Type B pancreatic cell (in vitro differentiated cells): ENCODE data around the gene IMP4. TPM values are rescaled to one million over a fixed set of nuclear protein-coding genes. Genes with fewer than 3 reads are reported as not detected.

ENCODE experiments used
- DNase-seq: peaks from one replicate; pipeline ENCODE4 v3.0.0; 2021; ENCODE audit warnings: mixed read lengths; ENCODE audit not compliant: unreplicated experiment; ENCODE audit errors: extremely low spot score
- H3K27ac Mint-ChIP-seq: 2 replicates; pipeline ENCODE4 v1.8.0; 2021; ENCODE audit warnings: mild to moderate bottlenecking, mixed read lengths
- H3K27me3 Mint-ChIP-seq: 2 replicates; pipeline ENCODE4 v1.8.0; 2021; ENCODE audit warnings: mixed read lengths
- H3K36me3 Mint-ChIP-seq: 2 replicates; pipeline ENCODE4 v1.8.0; 2021; ENCODE audit warnings: mixed read lengths
- H3K4me1 Mint-ChIP-seq: one replicate; pipeline ENCODE4 v1.8.0; 2021; ENCODE audit warnings: mixed read lengths; ENCODE audit not compliant: unreplicated experiment
- H3K4me3 Mint-ChIP-seq: 2 replicates; pipeline ENCODE4 v1.8.0; 2021; ENCODE audit warnings: mild to moderate bottlenecking, mixed read lengths
- H3K9me3 Mint-ChIP-seq: 2 replicates; pipeline ENCODE4 v1.8.0; 2021; ENCODE audit warnings: mixed read lengths
- CTCF ChIP-seq: fragments of 200-600 bp; sonication (generic); conservative IDR thresholded peaks from 2 replicates; pipeline ENCODE4 v1.5.0; 2021; ENCODE audit warnings: antibody characterized with exemption, mild to moderate bottlenecking
- total RNA-seq: library from RNA; stranded (reverse); gene quantifications from 2 replicates; pipeline ENCODE4 v1.2.1, GENCODE V29; 2021; ENCODE audit warnings: low replicate concordance

IMP4 gene
- total RNA-seq, 1 donor from 2014 or later: 53.6 TPM

GRCh38 chr2:130359466-130359865 lies 16.8 kb downstream of the IMP4 start:
- Mint-ChIP-seq H3K36me3 (peaks cover 10% of the 10 kb centered on the region), H3K4me3 (no peak overlapping the region), H3K4me1 (peaks cover 8% of the 10 kb centered on the region), H3K27ac (no peak overlapping the region), H3K27me3 (no peaks in the 10 kb centered on the region), H3K9me3 (peaks cover 5% of the 10 kb centered on the region)
- DNase-seq: no peak
- TF ChIP-seq CTCF: no peak

- H3K36me3 Mint-ChIP-seq: peaks cover 10% of the 10 kb centered on the region
- peaks cover 5% of the 10 kb centered on the region for H3K9me3 Mint-ChIP-seq
- DNase-seq: no peak
- TF ChIP-seq CTCF: no peak
- H3K27ac Mint-ChIP-seq: no peak overlapping the region
- no peaks in the 10 kb centered on the region for H3K4me1 Mint-ChIP-seq
- H3K27me3 Mint-ChIP-seq: no peaks in the 10 kb centered on the region
- no peak overlapping the region for H3K4me3 Mint-ChIP-seq
These were observed 20.8 kb downstream of the IMP4 start for GRCh38 chr2:130363479-130363878.

GRCh38 chr2:130365075-130365474 lies 22.4 kb downstream of the IMP4 start:
- H3K27me3 Mint-ChIP-seq: no peaks in the 10 kb centered on the region

DNA sequence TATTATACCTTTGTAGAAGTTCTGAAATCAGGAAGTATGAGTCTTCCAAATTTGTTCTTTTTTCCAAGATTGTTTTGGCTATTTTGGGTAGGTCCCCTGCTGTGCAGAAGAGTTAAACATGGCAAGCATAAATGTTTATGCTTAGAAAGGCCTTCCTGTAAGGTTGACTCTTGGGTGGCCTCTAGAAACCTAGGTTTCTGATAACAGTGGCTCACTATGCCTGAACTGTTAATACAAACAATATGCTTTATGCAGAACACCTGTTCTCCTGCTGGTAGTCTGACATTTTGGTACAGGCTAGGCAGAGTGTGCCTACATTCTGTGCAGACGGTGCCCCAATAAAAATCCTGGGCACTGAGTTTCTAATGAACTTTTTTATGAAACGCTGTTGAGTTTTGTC lies 23.3 kb downstream of the IMP4 start:
- Mint-ChIP-seq H3K4me1 (peaks cover under 1% of the 10 kb centered on the region), H3K4me3 (no peak overlapping the region), H3K27me3 (no peaks in the 10 kb centered on the region), H3K9me3 (no peaks in the 10 kb centered on the region), H3K27ac (no peak overlapping the region), H3K36me3 (no peaks in the 10 kb centered on the region)
- no peak for TF ChIP-seq CTCF
- no peak for DNase-seq

More at GRCh38 chr2:130365075-130365474, 22.4 kb downstream of the IMP4 start:
- H3K4me1 Mint-ChIP-seq: no peaks in the 10 kb centered on the region
- DNase-seq: no peak
- no peak overlapping the region for H3K27ac Mint-ChIP-seq
- H3K9me3 Mint-ChIP-seq: peaks cover under 1% of the 10 kb centered on the region
- H3K4me3 Mint-ChIP-seq: no peak overlapping the region
- no peak for TF ChIP-seq CTCF
- peaks cover 5% of the 10 kb centered on the region for H3K36me3 Mint-ChIP-seq

DNA sequence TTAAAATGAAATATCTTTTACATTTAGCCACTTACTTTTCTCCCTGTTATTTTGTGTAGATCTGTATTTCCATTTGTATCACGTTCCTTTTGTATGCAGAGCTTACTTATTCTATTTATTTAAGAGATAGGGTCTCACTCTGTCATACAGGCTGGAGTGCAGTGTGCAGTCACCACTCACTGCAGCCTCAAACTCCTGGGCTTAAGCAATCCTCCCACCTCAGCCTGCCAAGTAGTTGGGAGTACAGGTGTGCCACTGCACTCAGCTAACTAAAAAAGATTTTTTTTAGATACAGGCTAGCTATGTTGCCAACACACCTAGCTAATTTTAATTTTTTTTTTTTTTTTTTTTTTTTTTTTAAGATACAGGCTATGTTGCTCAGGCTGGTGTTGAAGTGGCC lies 24.0 kb downstream of the IMP4 start:
- no peaks in the 10 kb centered on the region for H3K27me3 Mint-ChIP-seq
- no peak for DNase-seq
- no peak overlapping the region for H3K27ac Mint-ChIP-seq

More for the DNA sequence above, 24.0 kb downstream of the IMP4 start:
- H3K4me1 Mint-ChIP-seq: peaks cover 8% of the 10 kb centered on the region
- no peaks in the 10 kb centered on the region for H3K36me3 Mint-ChIP-seq
- H3K4me3 Mint-ChIP-seq: no peak overlapping the region
- TF ChIP-seq CTCF: no peak
- H3K9me3 Mint-ChIP-seq: no peaks in the 10 kb centered on the region
